Fibroblast of the conjunctiva (primary cell): ENCODE data around the gene COPZ2.
"Not testable (repeated sequence)": the region's sequence is repeated elsewhere in the genome, so short reads cannot be mapped to it uniquely, and the experiment has no call there.

Source experiments
- DNase-seq: peaks from one replicate; pipeline ENCODE4 v3.0.0-alpha.2; 2010; ENCODE audit warnings: low read depth

The COPZ2 gene

GRCh38 chr17:48030531-48030930, 7.1 kb downstream of the COPZ2 start:
- no peak for DNase-seq

- no peak for DNase-seq
These were observed 8.9 kb downstream of the COPZ2 start for GRCh38 chr17:48028736-48029135.

GRCh38 chr17:48027322-48027981, 10.1 kb downstream of the COPZ2 start:
- no peak for DNase-seq

DNA sequence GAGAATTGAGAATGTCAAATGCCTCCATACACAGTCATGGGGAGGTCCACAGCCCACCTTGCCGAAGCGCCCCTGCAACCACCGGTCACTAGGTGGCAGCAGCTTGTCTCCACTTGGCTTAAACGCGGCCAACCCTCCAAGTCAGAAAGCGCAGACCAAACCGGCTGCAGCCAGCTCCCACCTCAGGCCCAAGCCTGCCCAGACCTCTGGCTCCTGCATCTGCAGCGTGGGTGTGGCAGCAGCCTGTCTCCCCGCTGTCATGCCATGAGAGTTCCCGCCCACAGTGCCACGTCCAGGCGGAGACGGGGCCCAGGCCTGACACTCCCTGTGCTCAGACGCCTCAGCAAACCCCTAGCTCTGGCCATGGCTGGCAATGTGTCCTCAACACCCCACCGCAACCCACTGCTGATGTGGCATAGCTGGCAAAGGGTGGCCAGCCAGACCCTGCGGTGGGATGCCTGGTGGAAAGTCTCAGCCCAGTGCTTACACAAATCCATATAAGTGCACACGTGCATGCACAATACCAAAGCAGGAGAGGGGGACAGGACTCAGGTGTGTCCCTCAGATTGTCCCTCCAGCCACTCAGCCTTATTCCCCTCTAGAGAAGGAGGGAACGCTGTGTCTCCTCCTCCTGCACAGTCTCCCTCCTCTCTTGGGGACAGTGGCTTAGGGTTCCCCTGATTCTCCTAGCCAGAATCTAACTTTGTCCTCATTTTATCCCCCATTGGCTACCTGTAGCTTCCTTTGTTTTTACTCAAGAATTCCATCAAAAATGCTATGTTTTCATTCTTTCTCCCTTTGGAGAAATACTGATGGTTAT, 10.9 kb downstream of the COPZ2 start:
- peak; percentile 91 for DNase-seq

GRCh38 chr17:48025904-48026501, 11.6 kb downstream of the COPZ2 start:
- no peak for DNase-seq

DNA sequence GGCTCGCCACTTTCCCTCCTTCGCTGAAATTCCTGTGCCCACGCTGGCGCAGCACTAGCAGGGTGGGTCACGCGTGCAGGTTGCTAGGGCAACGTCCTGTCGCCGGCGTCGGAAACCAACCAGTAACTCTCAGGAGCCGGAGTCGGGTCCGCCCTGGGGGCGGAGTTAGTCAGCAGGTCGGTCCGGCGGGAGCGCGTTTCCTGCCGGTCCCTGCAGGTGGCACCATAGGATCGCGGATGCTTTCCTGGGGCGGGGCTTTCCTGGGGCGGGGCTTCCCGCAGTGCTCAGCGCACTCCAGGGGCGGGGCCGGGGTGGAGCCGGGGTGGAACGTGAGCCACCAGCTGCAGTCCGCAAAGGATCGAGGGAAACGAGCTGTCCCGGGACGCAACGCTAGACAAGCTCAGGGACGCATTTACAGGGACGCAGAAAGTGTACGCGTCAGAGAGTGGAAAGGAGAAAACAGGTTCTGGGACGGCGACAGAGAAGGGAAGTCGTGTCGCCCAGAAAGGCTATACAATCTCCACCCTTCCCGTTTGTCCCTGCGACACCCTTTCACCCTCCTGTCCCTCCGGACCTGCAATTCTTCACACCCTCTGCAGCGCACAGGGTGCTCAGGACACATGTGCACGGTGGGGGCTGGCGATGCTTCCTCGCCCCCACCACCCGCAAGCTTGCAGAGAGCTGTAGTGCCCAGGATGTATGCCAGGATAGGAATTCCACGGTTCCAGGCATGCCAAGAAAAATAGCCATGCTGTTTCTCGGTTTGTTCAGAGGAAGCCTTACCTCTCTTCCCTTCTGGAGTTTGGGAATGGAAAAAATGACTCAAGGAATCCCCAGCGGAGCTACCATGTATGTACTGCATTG, 12.3 kb downstream of the COPZ2 start:
- peak; percentile 93 for DNase-seq

- DNase-seq = no peak
These were observed 13.2 kb downstream of the COPZ2 start for GRCh38 chr17:48024149-48025039.

DNA sequence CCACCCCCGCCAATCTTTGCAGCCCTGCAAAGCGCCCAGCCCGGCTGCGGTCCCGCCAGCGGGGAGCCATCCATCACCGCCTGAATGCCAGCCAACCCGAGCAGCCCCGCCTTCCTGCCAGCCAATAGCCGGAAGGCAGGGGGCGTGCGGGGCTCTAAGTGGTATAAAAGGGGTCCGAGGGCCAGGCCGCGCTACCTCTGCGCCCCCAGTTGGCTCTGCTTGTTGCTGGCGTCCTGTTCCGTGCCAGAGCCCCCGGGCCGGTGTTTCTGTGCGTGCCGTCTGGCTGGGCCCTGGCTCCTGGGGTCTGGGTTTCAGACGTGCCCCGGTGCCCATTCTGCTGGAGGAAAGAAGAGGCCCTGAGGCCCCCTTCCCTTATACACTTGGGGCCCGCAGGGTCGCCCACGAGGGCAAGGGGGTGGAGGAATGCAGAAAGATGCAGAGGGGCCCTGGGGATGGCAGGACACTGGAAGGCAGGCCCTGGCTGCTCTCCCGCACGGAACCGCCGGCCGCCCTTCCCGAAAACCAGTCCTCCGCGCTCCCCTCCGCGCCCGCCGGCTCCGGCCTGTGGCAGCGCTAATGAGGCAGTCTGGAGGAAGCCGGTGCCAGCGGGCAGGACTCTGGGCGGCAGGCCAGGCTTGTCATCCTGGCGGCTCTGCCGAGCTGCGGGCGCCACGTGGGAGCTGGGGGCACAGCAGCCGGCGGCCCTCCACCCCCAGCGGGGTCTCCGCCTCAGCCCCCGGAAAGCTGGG, 14.0 kb downstream of the COPZ2 start:
- DNase-seq = no peak

DNA sequence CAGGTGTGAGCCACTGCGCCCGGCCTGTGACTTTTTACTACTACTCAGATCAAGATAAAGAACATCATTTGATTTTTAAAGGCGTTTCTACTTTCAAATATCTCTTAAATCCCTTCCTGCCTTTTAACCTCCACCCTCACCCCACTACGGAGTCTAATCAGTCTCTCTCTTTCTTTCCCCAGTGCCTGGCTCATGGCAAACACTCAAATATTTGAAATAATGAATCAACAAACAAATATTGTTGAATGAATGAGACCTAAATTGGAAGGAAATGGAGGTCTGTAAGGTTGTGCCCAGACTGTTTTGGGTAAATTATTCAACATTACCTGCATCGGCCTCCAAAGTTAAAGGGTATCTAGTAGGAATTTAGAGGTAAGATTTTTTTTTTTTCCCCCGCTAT, 14.7 kb downstream of the COPZ2 start:
- no peak for DNase-seq

DNA sequence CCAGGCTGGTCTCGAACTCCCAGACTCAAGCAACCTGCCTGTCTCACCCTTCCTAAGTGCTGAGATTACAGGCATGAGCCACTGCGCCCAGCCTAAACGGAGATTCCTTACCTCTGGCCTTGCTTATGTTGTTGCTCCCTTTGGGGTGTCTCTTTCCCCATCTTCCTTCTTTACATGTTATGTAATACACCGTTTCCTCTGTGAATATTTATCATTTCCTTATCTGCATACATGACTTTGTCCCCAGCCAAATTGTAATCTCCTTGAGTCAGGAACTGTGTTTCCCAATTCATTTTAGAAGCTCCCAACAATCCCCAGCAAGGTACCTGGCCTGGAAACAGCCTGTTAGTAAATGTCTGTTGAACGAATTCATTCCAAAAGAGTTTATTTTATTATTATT, 15.7 kb downstream of the COPZ2 start:
- DNase-seq = no peak

GRCh38 chr17:48017817-48018158, 19.8 kb downstream of the COPZ2 start:
- DNase-seq = not testable (repeated sequence)

DNA sequence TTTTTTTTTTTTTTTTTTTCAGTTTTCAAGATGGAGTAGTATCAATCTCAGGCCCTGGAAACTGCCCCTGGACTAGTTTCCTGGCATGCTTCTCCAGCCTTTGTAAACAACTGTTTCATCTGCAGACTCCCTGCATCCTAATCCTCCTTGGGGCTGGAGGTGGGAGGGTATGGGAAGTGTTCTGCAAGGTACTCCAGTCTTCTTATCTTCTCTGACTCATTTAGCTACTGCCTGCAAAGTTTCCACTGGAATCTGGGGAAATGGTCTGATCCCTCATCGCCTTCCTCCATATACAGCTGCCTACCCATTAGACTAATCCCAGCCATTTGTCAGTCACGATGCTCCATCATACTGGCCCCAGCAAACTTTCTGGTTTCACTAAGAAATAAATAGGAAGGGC, 21.5 kb downstream of the COPZ2 start:
- DNase-seq = no peak

DNA sequence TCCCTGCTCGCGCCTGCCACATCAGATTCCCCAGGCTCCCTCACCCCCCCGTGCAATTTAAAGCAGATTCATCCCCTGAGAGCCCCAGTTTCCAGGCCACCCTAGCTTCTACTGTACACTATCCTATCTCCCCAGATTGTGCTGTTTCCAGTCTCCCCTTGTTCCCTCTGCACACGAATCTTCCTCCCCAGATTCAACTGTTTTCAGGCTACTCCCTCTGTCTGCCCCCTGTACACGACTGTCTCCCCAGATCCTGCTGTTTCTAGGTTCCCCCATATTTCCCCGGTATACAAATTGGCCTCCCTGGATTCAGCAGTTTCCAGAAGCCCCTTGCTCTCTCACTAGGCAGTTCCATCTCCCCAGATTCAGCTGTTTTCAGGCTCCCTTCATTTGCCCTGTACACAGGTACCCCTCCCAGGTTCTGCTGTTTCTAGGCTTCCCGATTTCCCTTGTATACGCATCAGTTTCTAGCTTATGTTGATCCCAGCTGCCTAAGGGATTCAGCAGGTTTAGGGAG, 22.9 kb downstream of the COPZ2 start:
- DNase-seq = no peak

DNA sequence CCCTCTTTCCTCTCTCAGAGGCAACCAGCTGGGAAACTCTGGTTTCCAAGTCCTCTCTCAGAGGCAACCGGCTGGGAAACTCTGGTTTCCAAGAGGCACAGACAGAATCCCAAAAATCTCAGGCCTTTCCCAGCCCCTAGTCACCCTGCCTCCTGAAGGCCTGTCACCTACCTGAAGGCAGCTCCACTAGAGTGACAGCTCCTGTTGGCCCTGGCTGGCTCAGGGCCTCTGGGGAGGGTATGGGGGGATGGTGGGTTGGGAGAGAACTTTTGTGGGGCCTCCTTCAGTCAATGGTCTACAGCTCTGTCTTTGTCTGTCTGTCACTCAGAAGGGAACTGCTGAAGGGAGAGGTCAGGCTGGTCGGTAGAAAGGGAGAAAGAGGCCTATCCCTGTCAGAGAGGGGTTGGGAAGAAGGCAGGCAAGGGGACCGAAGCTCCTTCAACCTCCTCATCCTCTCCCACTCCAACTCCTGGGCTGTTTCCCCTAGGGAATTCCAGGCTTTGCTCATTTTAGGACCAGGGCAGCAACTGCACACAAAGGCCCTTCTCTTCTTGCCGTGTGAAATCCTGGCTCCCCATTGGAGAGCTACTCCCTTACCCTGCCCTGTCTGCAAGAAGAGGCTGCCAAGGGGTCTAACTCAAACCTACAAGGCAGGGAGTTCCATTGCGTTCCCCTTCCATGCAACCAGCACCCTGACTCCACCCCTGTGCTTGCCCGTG, 23.6 kb downstream of the COPZ2 start:
- DNase-seq = no peak

DNA sequence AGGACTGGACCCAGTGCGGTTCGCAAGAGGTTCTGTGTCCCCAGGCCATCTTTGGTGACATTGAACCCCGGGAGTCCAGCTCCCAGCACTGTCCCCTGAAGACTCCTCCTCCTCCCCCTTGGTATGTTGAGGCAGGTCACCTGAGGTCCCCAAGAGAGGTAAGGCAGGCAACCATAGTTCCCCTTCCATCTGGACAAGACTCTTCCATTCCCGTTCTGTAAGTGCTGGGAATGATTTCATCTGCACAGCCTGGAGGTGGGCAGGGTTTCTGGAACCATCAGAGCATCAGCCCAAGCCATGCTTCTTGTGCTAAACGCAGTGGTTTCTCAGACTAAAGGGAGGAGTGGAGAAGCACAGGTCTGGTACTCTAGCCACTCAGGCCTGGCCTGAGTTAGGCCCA, 24.9 kb downstream of the COPZ2 start:
- DNase-seq = no peak

DNA sequence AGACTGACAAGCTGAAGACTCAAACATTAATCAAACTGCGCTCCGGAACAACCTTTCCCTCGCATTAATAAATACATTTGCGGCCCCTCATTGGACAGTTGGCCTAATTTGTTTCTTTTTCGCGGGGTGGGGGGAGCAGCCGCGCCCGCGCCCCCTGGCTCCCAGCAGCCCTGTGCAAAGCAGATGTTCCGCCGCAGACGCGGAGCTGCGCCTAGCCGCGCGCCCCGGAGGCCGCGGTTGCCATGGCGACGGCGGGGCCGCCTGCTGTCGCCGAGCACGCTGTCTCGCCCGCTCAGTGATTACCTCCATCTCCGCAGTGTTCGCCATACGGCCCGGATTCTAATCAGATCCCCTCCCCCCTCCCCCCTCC, 25.5 kb downstream of the COPZ2 start:
- DNase-seq = no peak

GRCh38 chr17:48011405-48012150, 26.0 kb downstream of the COPZ2 start:
- no peak for DNase-seq

GRCh38 chr17:48010193-48010592, 27.4 kb downstream of the COPZ2 start:
- no peak for DNase-seq
